Neural cell (in vitro differentiated cells): ENCODE data around the gene RANBP9. TPM values are rescaled to one million over a fixed set of nuclear protein-coding genes. Genes with fewer than 3 reads are reported as not detected.

Source experiments
- H2AFZ ChIP-seq: fragments of 200-600, 300-800 bp; sonication (generic), shearing (Covaris generic); 2 replicates; pipeline ENCODE4 v1.6.0; 2014; ENCODE audit warnings: low read depth, mild to moderate bottlenecking, antibody characterized with exemption, low read length, moderate library complexity
- H3F3A ChIP-seq: fragments of 200-600 bp; shearing (Covaris generic); 2 replicates; pipeline ENCODE4 v1.6.1; 2016; ENCODE audit warnings: mild to moderate bottlenecking, moderate library complexity, mixed read lengths, antibody characterized with exemption, low read length; ENCODE audit not compliant: insufficient read depth, poor library complexity, severe bottlenecking
- H3K27ac ChIP-seq: fragments of 200-600, 300-800 bp; sonication (generic), shearing (Covaris generic); 2 replicates; pipeline ENCODE4 v1.5.1; 2014; ENCODE audit warnings: mild to moderate bottlenecking, low read length, moderate library complexity
- H3K27me3 ChIP-seq: fragments of 300-800, 200-600 bp; sonication (generic), shearing (Covaris generic); 2 replicates; pipeline ENCODE4 v1.6.0; 2014; ENCODE audit warnings: mild to moderate bottlenecking, low read depth, low read length, moderate library complexity; ENCODE audit not compliant: insufficient read depth
- H3K36me3 ChIP-seq: fragments of 300-800, 200-600 bp; sonication (generic), shearing (Covaris generic); 2 replicates; pipeline ENCODE4 v1.5.1; 2014; ENCODE audit warnings: mild to moderate bottlenecking, antibody characterized with exemption, low read length, moderate library complexity; ENCODE audit not compliant: insufficient read depth
- H3K4me2 ChIP-seq: fragments of 300-800, 200-600 bp; sonication (generic), shearing (Covaris generic); 2 replicates; pipeline ENCODE4 v1.6.0; 2014; ENCODE audit warnings: mild to moderate bottlenecking, low read length
- H3K4me3 ChIP-seq: fragments of 300-800, 200-600 bp; sonication (generic), shearing (Covaris generic); 2 replicates; pipeline ENCODE4 v1.5.1; 2014; ENCODE audit warnings: mild to moderate bottlenecking, low read length, moderate library complexity
- H3K79me2 ChIP-seq: fragments of 200-600 bp; shearing (Covaris generic); replicated peaks from 2 replicates; pipeline ENCODE4 v1.6.0; 2014; ENCODE audit warnings: mild to moderate bottlenecking, low read length, moderate library complexity; ENCODE audit not compliant: insufficient read depth
- H3K9ac ChIP-seq: fragments of 300-800, 200-600 bp; sonication (generic), shearing (Covaris generic); 2 replicates; pipeline ENCODE4 v1.6.1; 2016; ENCODE audit warnings: mild to moderate bottlenecking, low read length, mixed read lengths
- H3K9me2 ChIP-seq: fragments of 200-600 bp; shearing (Covaris generic); 2 replicates; pipeline ENCODE4 v1.6.1; 2016; ENCODE audit warnings: mild to moderate bottlenecking, low read length, mixed read lengths; ENCODE audit not compliant: insufficient read depth
- H3K9me3 ChIP-seq: fragments of 200-600, 300-800 bp; sonication (generic), shearing (Covaris generic); 2 replicates; pipeline ENCODE4 v1.6.1; 2016; ENCODE audit warnings: mild to moderate bottlenecking, mixed run types, low read length, moderate library complexity, mixed read lengths
- H4K20me1 ChIP-seq: fragments of 200-600 bp; shearing (Covaris generic); 2 replicates; pipeline ENCODE4 v1.6.1; 2016; ENCODE audit warnings: mild to moderate bottlenecking, mixed run types; ENCODE audit not compliant: insufficient read depth
- CTCF ChIP-seq: fragments of 450-650 bp; IDR thresholded peaks from 2 replicates; pipeline ENCODE4 v1.5.1; 2014; ENCODE audit warnings: antibody characterized with exemption, mild to moderate bottlenecking, moderate library complexity; ENCODE audit not compliant: poor library complexity, severe bottlenecking
- EP300 ChIP-seq: fragments of 450-650 bp; conservative IDR thresholded peaks from 2 replicates; pipeline ENCODE4 v1.6.1; 2014; ENCODE audit warnings: antibody characterized with exemption, mild to moderate bottlenecking, moderate library complexity; ENCODE audit not compliant: poor library complexity, severe bottlenecking
- EZH2 ChIP-seq: fragments of 200-600, 300-800 bp; shearing (Covaris generic), sonication (generic); IDR thresholded peaks from 2 replicates; pipeline ENCODE4 v1.6.1; 2014; ENCODE audit warnings: antibody characterized with exemption, low read length, borderline replicate concordance, mild to moderate bottlenecking; ENCODE audit not compliant: insufficient read depth, poor library complexity, severe bottlenecking
- MXI1 ChIP-seq: fragments of 450-650 bp; conservative IDR thresholded peaks from 2 replicates; pipeline ENCODE4 v1.6.1; 2014; ENCODE audit warnings: antibody characterized with exemption, mild to moderate bottlenecking; ENCODE audit not compliant: poor library complexity, severe bottlenecking
- POLR2AphosphoS5 ChIP-seq: IDR thresholded peaks from 2 replicates; pipeline ENCODE4 v1.6.1; 2012
- RAD21 ChIP-seq: fragments of 450-650 bp; conservative IDR thresholded peaks from 2 replicates; pipeline ENCODE4 v1.6.1; 2014; ENCODE audit warnings: antibody characterized with exemption, mild to moderate bottlenecking, moderate library complexity
- REST ChIP-seq: IDR thresholded peaks from 2 replicates; pipeline ENCODE4 v1.6.1; 2012; ENCODE audit warnings: borderline replicate concordance
- SMC3 ChIP-seq: fragments of 450-650 bp; conservative IDR thresholded peaks from 2 replicates; pipeline ENCODE4 v1.6.1; 2014; ENCODE audit warnings: antibody characterized with exemption, mild to moderate bottlenecking, moderate library complexity; ENCODE audit not compliant: poor library complexity
- TAF1 ChIP-seq: IDR thresholded peaks from 2 replicates; pipeline ENCODE4 v1.6.1; 2012; ENCODE audit warnings: low read depth
- polyA plus RNA-seq: library from polyadenylated mRNA; depleted of rRNA; stranded (reverse); fragments of >200 nt; gene quantifications from 2 replicates; pipeline ENCODE4 v1.2.3, GENCODE V29; 2014

RANBP9 gene
- polyA plus RNA-seq, 1 donor from 2014 or later: 52.2 TPM

GRCh38 chr6:13718123-13718458 is 6.5 kb upstream of the RANBP9 start:
- Histone ChIP-seq H3K4me3 (no peak overlapping the region), H3K36me3 (no peaks in the 10 kb centered on the region), H3K27me3 (no peaks in the 10 kb centered on the region), H3F3A (no peaks in the 10 kb centered on the region), H3K4me2 (no peak overlapping the region), H3K9ac (no peak overlapping the region), H4K20me1 (no peaks in the 10 kb centered on the region), H3K9me3 (no peaks in the 10 kb centered on the region), H3K9me2 (no peaks in the 10 kb centered on the region), H3K79me2 (no peaks in the 10 kb centered on the region), H2AFZ (no peak overlapping the region), H3K27ac (no peak overlapping the region)
- TF ChIP-seq SMC3 (no peak), EP300 (no peak), MXI1 (no peak), EZH2 (no peak), RAD21 (no peak), TAF1 (no peak), REST (no peak), POLR2AphosphoS5 (no peak)

DNA sequence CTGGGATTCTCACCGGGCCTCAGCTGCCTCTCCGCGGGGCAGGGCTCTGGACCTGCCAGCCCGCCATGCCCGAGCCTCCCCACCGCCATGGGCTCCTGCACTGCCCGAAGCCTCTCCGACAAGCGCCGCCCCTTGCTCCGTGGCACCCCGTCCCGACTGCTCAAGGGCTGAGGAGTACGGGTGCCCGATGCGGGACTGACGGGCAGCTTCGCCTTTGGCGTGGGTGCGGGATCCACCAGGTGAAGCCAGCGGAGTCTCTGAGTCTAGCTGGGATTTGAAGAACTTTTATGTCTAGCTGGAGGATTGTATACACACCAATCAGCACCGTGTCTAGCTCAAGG is 5.3 kb upstream of the RANBP9 start:
- Histone ChIP-seq H3K4me3 (no peak overlapping the region), H3K27me3 (no peaks in the 10 kb centered on the region)
- TF ChIP-seq EP300 (no peak), RAD21 (no peak), SMC3 (no peak), POLR2AphosphoS5 (no peak), CTCF (no peak), REST (no peak), MXI1 (no peak), TAF1 (no peak), EZH2 (no peak)

More for the DNA sequence above, 5.3 kb upstream of the RANBP9 start:
- Histone ChIP-seq H4K20me1 (no peaks in the 10 kb centered on the region), H3K9ac (no peak overlapping the region), H3K27ac (no peak overlapping the region), H3K4me2 (no peak overlapping the region), H3F3A (no peaks in the 10 kb centered on the region), H3K9me3 (no peaks in the 10 kb centered on the region), H3K9me2 (no peaks in the 10 kb centered on the region), H2AFZ (no peak overlapping the region), H3K79me2 (no peaks in the 10 kb centered on the region), H3K36me3 (no peaks in the 10 kb centered on the region)
